Measurements from ENCODE around the gene C6orf89. TPM values are rescaled to one million over a fixed set of nuclear protein-coding genes. Genes with fewer than 3 reads are reported as not detected.
"Not testable (repeated sequence)": the region's sequence is repeated elsewhere in the genome, so short reads cannot be mapped to it uniquely, and the experiment has no call there.

C6orf89 gene
- total RNA-seq, 1 experiment from 2014 or later = 11.8 TPM

DNA sequence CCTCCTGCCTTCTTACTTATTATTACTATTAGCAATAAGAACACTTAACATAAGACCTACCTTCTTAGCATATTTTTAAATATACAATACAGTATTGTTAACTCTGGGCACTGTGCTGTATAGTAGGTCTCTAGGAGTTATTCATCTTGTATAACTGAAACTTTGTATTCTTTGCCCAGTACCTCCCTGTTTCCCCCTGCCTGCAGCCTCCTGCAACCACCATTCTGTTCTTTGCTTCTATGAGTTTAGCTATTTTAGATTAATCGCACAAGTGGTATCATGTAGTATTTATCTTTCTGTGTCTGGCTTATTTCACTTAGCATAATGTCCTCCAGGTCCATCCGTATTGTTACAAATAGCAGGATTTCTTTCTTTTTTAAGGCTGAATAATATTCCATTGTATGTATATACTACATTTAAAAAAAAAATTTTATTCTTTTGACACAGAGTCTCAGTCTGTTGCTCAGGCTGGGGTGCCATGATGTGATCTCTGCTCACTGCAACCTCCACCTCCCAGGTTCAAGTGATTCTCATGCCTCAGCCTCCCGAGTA is 4.4 kb downstream of the C6orf89 start:
- no peak overlapping the region for H2BK120ac ChIP-seq (ENCODE audit: low read depth, low read length, poor library complexity, severe bottlenecking)
- no peaks in the 10 kb centered on the region for H3K79me1 ChIP-seq (ENCODE audit: insufficient read depth, low read depth, low read length, poor library complexity, severe bottlenecking)
- H3K79me2 ChIP-seq (ENCODE audit: insufficient read depth, low read length) = no peaks in the 10 kb centered on the region
- no peaks in the 10 kb centered on the region for H3K9me3 ChIP-seq (ENCODE audit: control insufficient read depth, low read depth, low read length)
- no peak overlapping the region for H2AK5ac ChIP-seq (ENCODE audit: insufficient read length, low read length)
- H2BK12ac ChIP-seq (ENCODE audit: insufficient read length, low read depth, low read length) = no peak overlapping the region
- H3K27me3 ChIP-seq (ENCODE audit: insufficient read depth, low read length) = no peaks in the 10 kb centered on the region
- no peak for DNase-seq
- H4K5ac ChIP-seq (ENCODE audit: insufficient read length, low read depth, low read length) = no peak overlapping the region
- Mint-ChIP-seq H3K36me3 (ENCODE audit: insufficient read depth in 1 of 3, low read depth in 3 of 3) (no peaks in the 10 kb centered on the region; a peak in 1 of 7 replicates), H3K9me3 (no peaks in the 10 kb centered on the region), H3K27me3 (ENCODE audit: low read depth) (peaks cover 1% of the 10 kb centered on the region; the same call in 1 of the 2 replicates), H3K4me1 (peaks cover 13% of the 10 kb centered on the region in 2 experiments), H3K4me3 (no peak overlapping the region), H3K27ac (no peak overlapping the region)
- H4K20me1 ChIP-seq (ENCODE audit: control insufficient read depth, insufficient read depth, insufficient read length) = no peaks in the 10 kb centered on the region
- no peaks in the 10 kb centered on the region for H3K23me2 ChIP-seq (ENCODE audit: insufficient read length, low read depth, low read length, poor library complexity, severe bottlenecking)
- H4K91ac ChIP-seq (ENCODE audit: insufficient read length, low read depth, low read length) = no peak overlapping the region
- no peak overlapping the region for H2BK5ac ChIP-seq (ENCODE audit: insufficient read length, low read length)
- H2AFZ ChIP-seq (ENCODE audit: low read length) = no peak overlapping the region
- H2BK20ac ChIP-seq (ENCODE audit: low read depth, low read length, poor library complexity, severe bottlenecking) = no peak overlapping the region
- H3K56ac ChIP-seq (ENCODE audit: insufficient read length, low read depth, low read length) = no peak overlapping the region
- TF ChIP-seq, protein P1, sequence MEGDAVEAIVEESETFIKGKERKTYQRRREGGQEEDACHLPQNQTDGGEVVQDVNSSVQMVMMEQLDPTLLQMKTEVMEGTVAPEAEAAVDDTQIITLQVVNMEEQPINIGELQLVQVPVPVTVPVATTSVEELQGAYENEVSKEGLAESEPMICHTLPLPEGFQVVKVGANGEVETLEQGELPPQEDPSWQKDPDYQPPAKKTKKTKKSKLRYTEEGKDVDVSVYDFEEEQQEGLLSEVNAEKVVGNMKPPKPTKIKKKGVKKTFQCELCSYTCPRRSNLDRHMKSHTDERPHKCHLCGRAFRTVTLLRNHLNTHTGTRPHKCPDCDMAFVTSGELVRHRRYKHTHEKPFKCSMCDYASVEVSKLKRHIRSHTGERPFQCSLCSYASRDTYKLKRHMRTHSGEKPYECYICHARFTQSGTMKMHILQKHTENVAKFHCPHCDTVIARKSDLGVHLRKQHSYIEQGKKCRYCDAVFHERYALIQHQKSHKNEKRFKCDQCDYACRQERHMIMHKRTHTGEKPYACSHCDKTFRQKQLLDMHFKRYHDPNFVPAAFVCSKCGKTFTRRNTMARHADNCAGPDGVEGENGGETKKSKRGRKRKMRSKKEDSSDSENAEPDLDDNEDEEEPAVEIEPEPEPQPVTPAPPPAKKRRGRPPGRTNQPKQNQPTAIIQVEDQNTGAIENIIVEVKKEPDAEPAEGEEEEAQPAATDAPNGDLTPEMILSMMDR (conservative IDR thresholded peaks at IDR 0.05) = no peak
- WGBS (ENCODE audit: extremely low coverage, insufficient read length, low lambda C conversion rate) = no CpG with 5 or more reads among the region's 3 CpGs
- no peaks in the 10 kb centered on the region for H3K4me1 ChIP-seq (ENCODE audit: insufficient read depth, low read length)
- no peak overlapping the region for H2BK15ac ChIP-seq (ENCODE audit: low read depth, low read length)
- H3K14ac ChIP-seq (ENCODE audit: insufficient read depth, low read length) = no peak overlapping the region
- no peak overlapping the region for H3K9ac ChIP-seq (ENCODE audit: extremely low read depth, insufficient read length, low read length)
- no peak overlapping the region for H3K23ac ChIP-seq (ENCODE audit: insufficient read length, low read depth, low read length)
- no peak overlapping the region for H3K18ac ChIP-seq (ENCODE audit: insufficient read length, low read depth, low read length)
- no peak overlapping the region for H3K4me2 ChIP-seq (ENCODE audit: insufficient read depth, insufficient read length, low read length)
- no peak overlapping the region for H3T11ph ChIP-seq (ENCODE audit: low read length)
- no peak overlapping the region for H3K4ac ChIP-seq (ENCODE audit: low read depth, low read length)
- H3K27ac ChIP-seq (ENCODE audit: insufficient read length, low read depth, low read length) = no peak overlapping the region
- no peak overlapping the region for H4K8ac ChIP-seq (replicated peaks; ENCODE audit: insufficient read length, low read depth, low read length)

DNA sequence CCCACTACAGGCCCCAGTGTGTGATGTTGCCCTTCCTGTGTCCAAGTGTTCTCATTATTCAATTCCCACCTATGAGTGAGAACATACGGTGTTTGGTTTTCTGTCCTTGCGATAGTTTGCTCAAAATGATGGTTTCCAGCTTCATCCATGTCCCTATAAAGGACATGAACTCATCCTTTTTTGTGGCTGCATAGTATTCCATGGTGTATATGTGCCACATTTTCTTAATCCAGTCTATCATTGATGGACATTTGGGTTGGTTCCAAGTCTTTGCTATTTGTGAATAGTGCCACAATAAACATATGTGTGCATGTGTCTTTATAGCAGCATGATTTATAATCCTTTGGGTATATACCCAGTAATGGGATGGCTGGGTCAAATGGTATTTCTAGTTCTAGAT is 5.4 kb downstream of the C6orf89 start:
- H3K79me1 ChIP-seq (ENCODE audit: insufficient read depth, low read depth, low read length, poor library complexity, severe bottlenecking); H2BK15ac ChIP-seq (ENCODE audit: low read depth, low read length); H4K8ac ChIP-seq (replicated peaks; ENCODE audit: insufficient read length, low read depth, low read length); H3K27ac Mint-ChIP-seq; H3K27me3 ChIP-seq (ENCODE audit: insufficient read depth, low read length); H3K23me2 ChIP-seq (ENCODE audit: insufficient read length, low read depth, low read length, poor library complexity, severe bottlenecking); H3K27ac ChIP-seq (ENCODE audit: insufficient read length, low read depth, low read length); H3T11ph ChIP-seq (ENCODE audit: low read length); H3K4me2 ChIP-seq (ENCODE audit: insufficient read depth, insufficient read length, low read length); H3K9ac ChIP-seq (ENCODE audit: extremely low read depth, insufficient read length, low read length); H3K9me3 ChIP-seq (ENCODE audit: control insufficient read depth, low read depth, low read length); H4K91ac ChIP-seq (ENCODE audit: insufficient read length, low read depth, low read length); H3K79me2 ChIP-seq (ENCODE audit: insufficient read depth, low read length); H2BK20ac ChIP-seq (ENCODE audit: low read depth, low read length, poor library complexity, severe bottlenecking); H2BK5ac ChIP-seq (ENCODE audit: insufficient read length, low read length); H4K5ac ChIP-seq (ENCODE audit: insufficient read length, low read depth, low read length); H2AFZ ChIP-seq (ENCODE audit: low read length); H3K4me1 Mint-ChIP-seq; H4K20me1 ChIP-seq (ENCODE audit: control insufficient read depth, insufficient read depth, insufficient read length); DNase-seq; H3K4me1 ChIP-seq (ENCODE audit: insufficient read depth, low read length); H3K9me3 Mint-ChIP-seq; H2AK5ac ChIP-seq (ENCODE audit: insufficient read length, low read length); H2BK12ac ChIP-seq (ENCODE audit: insufficient read length, low read depth, low read length); H3K4ac ChIP-seq (ENCODE audit: low read depth, low read length); H3K18ac ChIP-seq (ENCODE audit: insufficient read length, low read depth, low read length); H3K23ac ChIP-seq (ENCODE audit: insufficient read length, low read depth, low read length); H3K27me3 Mint-ChIP-seq (ENCODE audit: low read depth); H3K14ac ChIP-seq (ENCODE audit: insufficient read depth, low read length); H3K56ac ChIP-seq (ENCODE audit: insufficient read length, low read depth, low read length); H3K4me3 Mint-ChIP-seq; H2BK120ac ChIP-seq (ENCODE audit: low read depth, low read length, poor library complexity, severe bottlenecking); H3K36me3 Mint-ChIP-seq (ENCODE audit: insufficient read depth in 1 of 3, low read depth in 3 of 3): not testable (repeated sequence)
- no CpG with 5 or more reads among the region's 2 CpGs for WGBS (ENCODE audit: extremely low coverage, insufficient read length, low lambda C conversion rate)

All from H9 (cell line).